H1 (cell line): ENCODE data around the gene CCR9. TPM values are rescaled to one million over a fixed set of nuclear protein-coding genes. Genes with fewer than 3 reads are reported as not detected.

Experiments
- CTCF ChIA-PET: fragments of 300-600 bp; sonication (Branson Sonifier 250); formaldehyde crosslinking; loops from one replicate; lab custom pipeline; 2021; ENCODE audit not compliant: partially characterized antibody; lab: Charles Lee
- POLR2A ChIA-PET: fragments of 300-600 bp; sonication (Branson Sonifier 250); formaldehyde crosslinking; loops from one replicate; lab custom pipeline; 2021; ENCODE audit warnings: inconsistent platforms; ENCODE audit not compliant: partially characterized antibody; lab: Charles Lee
- DNase-seq, 2 experiments: peaks; one replicate each; pipeline versions ENCODE4 v3.0.0 to v3.0.0-alpha.2; 2010 to 2022; ENCODE audit warnings: low spot score in 2 of 2, low read depth in 1 of 2, mixed read lengths in 1 of 2
- FAIRE-seq: peaks from 2 replicates; lab custom pipeline; 2011; peaks lifted over from hg19 to GRCh38; lab: Jason Lieb, UNC
- H2AFZ ChIP-seq: 2 replicates; pipeline ENCODE4 v1.8.1; 2012; ENCODE audit warnings: low read length, inconsistent platforms
- H2AK5ac ChIP-seq: 2 replicates; pipeline ENCODE4 v1.6.1; 2013; ENCODE audit warnings: low read depth, low read length
- H2BK120ac ChIP-seq: replicated peaks from 2 replicates; pipeline ENCODE3; 2013; ENCODE audit warnings: low read depth, low read length, inconsistent platforms
- H2BK12ac ChIP-seq: 2 replicates; pipeline ENCODE4 v1.6.1; 2013; ENCODE audit warnings: low read depth, low read length
- H2BK15ac ChIP-seq: 2 replicates; pipeline ENCODE4 v1.6.1; 2013; ENCODE audit warnings: low read length
- H2BK20ac ChIP-seq: 2 replicates; pipeline ENCODE4 v1.6.1; 2013; ENCODE audit warnings: low read length
- H2BK5ac ChIP-seq: 2 replicates; pipeline ENCODE4 v1.6.1; 2013; ENCODE audit warnings: low read depth, low read length
- H3K14ac ChIP-seq: 2 replicates; pipeline ENCODE4 v1.6.1; 2013; ENCODE audit warnings: inconsistent platforms; ENCODE audit not compliant: insufficient read length
- H3K18ac ChIP-seq: 2 replicates; pipeline ENCODE4 v1.6.1; 2013; ENCODE audit warnings: low read length; ENCODE audit errors: extremely low read depth
- H3K23ac ChIP-seq: 2 replicates; pipeline ENCODE4 v1.6.1; 2013; ENCODE audit warnings: inconsistent platforms; ENCODE audit not compliant: insufficient read length
- H3K23me2 ChIP-seq: 2 replicates; pipeline ENCODE4 v1.6.1; 2013; ENCODE audit warnings: low read depth, low read length
- H3K27ac ChIP-seq: 2 replicates; pipeline ENCODE4 v1.6.1; 2011; ENCODE audit warnings: low read depth, low read length, inconsistent platforms
- H3K27me3 ChIP-seq, 4 experiments: replicated peaks in 1 of 4; 1 replicate in 1 of 4; 2 replicates in 3 of 4; pipeline versions ENCODE4 v1.6.1 to v1.8.1; 2011 to 2013; ENCODE audit warnings: low read length in 3 of 4, mild to moderate bottlenecking in 3 of 4, inconsistent platforms in 2 of 4, mixed read lengths in 2 of 4, moderate library complexity in 1 of 4; ENCODE audit not compliant: control insufficient read depth in 3 of 4, insufficient read depth in 3 of 4; ENCODE audit errors: extremely low read depth in 1 of 4
- H3K36me3 ChIP-seq, 4 experiments: 2 replicates each; pipeline versions ENCODE4 v1.6.1 to v1.8.1; 2011 to 2013; ENCODE audit warnings: mild to moderate bottlenecking in 4 of 4, low read length in 3 of 4, moderate library complexity in 2 of 4, control low read depth in 1 of 4, inconsistent platforms in 1 of 4; ENCODE audit not compliant: insufficient read depth in 4 of 4, control insufficient read depth in 2 of 4
- H3K4ac ChIP-seq: replicated peaks from 2 replicates; pipeline ENCODE3; 2013; ENCODE audit warnings: low read length, low read depth, mixed read lengths, inconsistent platforms; ENCODE audit not compliant: insufficient read length
- H3K4me1 ChIP-seq, 4 experiments: replicated peaks in 1 of 4; 1 replicate in 1 of 4; 2 replicates in 3 of 4; pipeline versions ENCODE4 v1.6.1 to v1.8.1; 2011 to 2013; ENCODE audit warnings: low read length in 3 of 4, inconsistent platforms in 2 of 4, mixed read lengths in 1 of 4; ENCODE audit not compliant: insufficient read depth in 4 of 4, control insufficient read depth in 3 of 4
- H3K4me2 ChIP-seq, 2 experiments: 2 replicates each; pipeline versions ENCODE4 v1.6.1 to v1.8.1; 2011 to 2013; ENCODE audit warnings: low read depth in 2 of 2, low read length in 2 of 2, control low read depth in 1 of 2, inconsistent platforms in 1 of 2, mild to moderate bottlenecking in 1 of 2; ENCODE audit not compliant: insufficient read depth in 1 of 2
- H3K4me3 ChIP-seq, 4 experiments: fragments of 200-600, 300-600 bp in 1 of 4; sonication (generic), shearing (Covaris generic), sonication (Bioruptor Twin) in 1 of 4; 2 replicates each; pipeline versions ENCODE4 v1.5.1 to v1.8.1; 2011 to 2016; ENCODE audit warnings: low read length in 4 of 4, low read depth in 3 of 4, control low read depth in 2 of 4, inconsistent platforms in 2 of 4, mild to moderate bottlenecking in 2 of 4, mixed read lengths in 1 of 4, moderate library complexity in 1 of 4; ENCODE audit not compliant: insufficient read depth in 2 of 4; ENCODE audit errors: extremely low read depth in 1 of 4
- H3K56ac ChIP-seq: replicated peaks from 2 replicates; pipeline ENCODE3; 2013; ENCODE audit warnings: low read depth, mild to moderate bottlenecking, mixed read lengths, low read length, inconsistent platforms; ENCODE audit not compliant: insufficient read length
- H3K79me1 ChIP-seq: 2 replicates; pipeline ENCODE4 v1.6.1; 2013; ENCODE audit warnings: low read depth, low read length, control low read depth
- H3K79me2 ChIP-seq, 2 experiments: 2 replicates each; pipeline versions ENCODE4 v1.6.1 to v1.8.1; 2012 to 2013; ENCODE audit warnings: low read length in 2 of 2, mild to moderate bottlenecking in 2 of 2, inconsistent platforms in 1 of 2; ENCODE audit not compliant: insufficient read depth in 2 of 2, control insufficient read depth in 1 of 2
- H3K9ac ChIP-seq, 4 experiments: replicated peaks in 1 of 4; 1 replicate in 1 of 4; 2 replicates in 3 of 4; pipeline versions ENCODE4 v1.6.1 to v1.8.1; 2011 to 2013; ENCODE audit warnings: low read depth in 3 of 4, low read length in 3 of 4, control low read depth in 2 of 4, mild to moderate bottlenecking in 2 of 4, moderate library complexity in 2 of 4, inconsistent platforms in 1 of 4; ENCODE audit errors: extremely low read depth in 1 of 4
- H3K9me3 ChIP-seq, 2 experiments: 2 replicates each; pipeline versions ENCODE4 v1.6.1 to v1.8.1; 2012 to 2013; ENCODE audit warnings: mild to moderate bottlenecking in 2 of 2, moderate library complexity in 2 of 2, control low read depth in 1 of 2, inconsistent platforms in 1 of 2, low read depth in 1 of 2, low read length in 1 of 2, mixed read lengths in 1 of 2; ENCODE audit not compliant: insufficient read depth in 2 of 2
- H4K20me1 ChIP-seq, 2 experiments: replicated peaks in 1 of 2; 2 replicates each; pipeline versions ENCODE3 to v1.8.1; 2011 to 2013; ENCODE audit warnings: inconsistent platforms in 2 of 2, low read length in 2 of 2, mild to moderate bottlenecking in 1 of 2; ENCODE audit not compliant: insufficient read depth in 2 of 2, control insufficient read depth in 1 of 2
- H4K5ac ChIP-seq: 2 replicates; pipeline ENCODE4 v1.6.1; 2013; ENCODE audit warnings: low read length, low read depth, mixed read lengths, inconsistent platforms; ENCODE audit not compliant: insufficient read length
- H4K8ac ChIP-seq: 2 replicates; pipeline ENCODE4 v1.8.0; 2013; ENCODE audit warnings: mild to moderate bottlenecking, moderate library complexity, low read length, inconsistent platforms; ENCODE audit not compliant: insufficient read depth; ENCODE audit errors: extremely low read depth
- H4K91ac ChIP-seq: replicated peaks from 2 replicates; pipeline ENCODE3; 2013; ENCODE audit warnings: low read length, mixed read lengths, inconsistent platforms; ENCODE audit not compliant: insufficient read length
- CEBPB ChIP-seq: IDR thresholded peaks from 2 replicates; pipeline ENCODE4 v1.6.1; 2012; ENCODE audit warnings: low read depth, low read length
- EGR1 ChIP-seq: IDR thresholded peaks from 2 replicates; pipeline ENCODE4 v1.6.1; 2011; ENCODE audit warnings: low read depth, low read length, borderline replicate concordance
- FOSL1 ChIP-seq: IDR thresholded peaks from 2 replicates; pipeline ENCODE4 v1.6.1; 2011; ENCODE audit warnings: mild to moderate bottlenecking, low read depth, low read length, moderate library complexity; ENCODE audit not compliant: insufficient read depth
- KDM4A ChIP-seq: IDR thresholded peaks from one replicate; pipeline ENCODE4 v1.7.1; 2012; ENCODE audit warnings: low read depth, mild to moderate bottlenecking, moderate library complexity, low read length, inconsistent platforms; ENCODE audit not compliant: severe bottlenecking
- KDM5A ChIP-seq: fragments of 200-600 bp; IDR thresholded peaks from 2 replicates; pipeline ENCODE4 v1.7.1; 2012; ENCODE audit warnings: mild to moderate bottlenecking, low read length, inconsistent platforms, mixed read lengths
- WGBS, 2 experiments: shearing (Covaris generic) in 1 of 2; methylation state at CpG; one replicate each; pipeline versions ENCODE4 v1.1.6 to v1.1.7; 2013 to 2015; ENCODE audit warnings: low lambda C conversion rate in 2 of 2, mixed read lengths in 2 of 2, inconsistent platforms in 1 of 2, low coverage in 1 of 2, missing lambda C conversion rate in 1 of 2; ENCODE audit not compliant: insufficient replicate concordance in 2 of 2, insufficient coverage in 1 of 2, insufficient read length in 1 of 2; ENCODE audit errors: extremely low coverage in 1 of 2, missing lambda C conversion rate in 1 of 2; 5-methylcytosine and 5-hydroxymethylcytosine counted together
- polyA plus RNA-seq, 7 experiments: library from polyadenylated mRNA; depleted of rRNA in 3 of 7; stranded (reverse) in 5 of 7; unstranded in 2 of 7; fragments of >200 nt in 5 of 7; fragments of 200-250 nt in 2 of 7; gene quantifications; 1 replicate in 5 of 7; 2 replicates in 1 of 7; 4 replicates in 1 of 7; pipeline versions ENCODE4 v1.2.1 to v1.2.3, GENCODE V29; 2011 to 2013; ENCODE audit warnings: missing spikeins in 2 of 7, mixed read lengths in 2 of 7
- total RNA-seq: library from RNA; stranded (reverse); fragmentation: NEBNext Ultra II Directional; extraction: Animal tissue kit (Norgen Biotek cat#: 25700); gene quantifications from 2 replicates; pipeline ENCODE4 v1.2.1, GENCODE V29; 2021
- TF ChIP-seq, protein P1 (sequence below): IDR thresholded peaks from 2 replicates; pipeline ENCODE4 v1.6.1; 2012; ENCODE audit warnings: inconsistent platforms

The CCR9 gene
- total and polyA plus RNA-seq, 2 of the 8 experiments (the other 6 are each of a cell fraction or from before 2014, with no cell fraction given) = not detected

DNA sequence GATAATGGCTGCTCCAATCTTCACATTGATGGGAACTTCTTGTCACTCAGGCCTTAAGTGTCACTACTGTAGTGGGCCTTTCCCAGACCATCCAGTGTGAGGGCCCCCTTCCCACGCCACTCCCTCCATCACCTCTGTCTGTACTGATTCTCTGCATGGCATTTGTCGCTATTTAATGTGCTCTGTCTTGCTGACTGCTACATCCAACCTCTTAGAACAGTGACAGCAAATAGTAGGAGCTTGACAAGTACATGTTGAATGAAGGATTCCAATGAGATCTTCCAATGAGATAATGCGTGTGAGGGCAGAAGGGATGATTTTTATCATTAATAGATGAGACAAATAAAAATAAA lies 5.6 kb upstream of the CCR9 start:
- no peak overlapping the region for H3K27ac ChIP-seq
- peaks cover 0 to 3% (median 0%) of the 10 kb centered on the region in 4 experiments; a peak in 2 of 7 replicates for H3K27me3 ChIP-seq
- H3K4me3 ChIP-seq = no peak overlapping the region
- no peak overlapping the region for H4K8ac ChIP-seq
- no peak overlapping the region for H2BK15ac ChIP-seq
- no peak overlapping the region for H2BK20ac ChIP-seq
- no peak overlapping the region for H3K4me2 ChIP-seq
- no peak overlapping the region for H4K5ac ChIP-seq
- H3K14ac ChIP-seq = no peak overlapping the region
- no peaks in the 10 kb centered on the region for H3K4me1 ChIP-seq
- no peak overlapping the region for H2BK12ac ChIP-seq
- H3K79me1 ChIP-seq = no peaks in the 10 kb centered on the region; the same call in 1 of the 2 replicates
- peak overlapping the region in 1 of 4 experiments; percentile 10; a peak in 1 of 7 replicates for H3K9ac ChIP-seq
- H3K79me2 ChIP-seq = no peaks in the 10 kb centered on the region
- H3K23me2 ChIP-seq = no peaks in the 10 kb centered on the region
- no peaks in the 10 kb centered on the region for H4K20me1 ChIP-seq
- 76% methylated on average over 3 of the region's 3 CpGs; no CpG with 5 or more reads in 1 of the 2 experiments for WGBS, 2 experiments
- ChIA-PET POLR2A (interaction anchor here (0.5 to 0.7 kb wide), 3 partner anchors 15 to 248 kb away, joined by 3 read pairs; no protein-coding TSS in a partner anchor), CTCF (interaction anchor here (1.3 to 1.4 kb wide), 2 partner anchors 26 to 59 kb away, joined by 3 to 5 read pairs; no protein-coding TSS in a partner anchor)
- H3K18ac ChIP-seq = no peak overlapping the region
- TF ChIP-seq KDM4A (no peak), EGR1 (no peak), CEBPB (no peak), FOSL1 (no peak), KDM5A (no peak)
- TF ChIP-seq, protein P1, sequence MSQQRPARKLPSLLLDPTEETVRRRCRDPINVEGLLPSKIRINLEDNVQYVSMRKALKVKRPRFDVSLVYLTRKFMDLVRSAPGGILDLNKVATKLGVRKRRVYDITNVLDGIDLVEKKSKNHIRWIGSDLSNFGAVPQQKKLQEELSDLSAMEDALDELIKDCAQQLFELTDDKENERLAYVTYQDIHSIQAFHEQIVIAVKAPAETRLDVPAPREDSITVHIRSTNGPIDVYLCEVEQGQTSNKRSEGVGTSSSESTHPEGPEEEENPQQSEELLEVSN = no peak
- no peaks in the 10 kb centered on the region; a peak in 1 of 8 replicates for H3K36me3 ChIP-seq
- H2BK5ac ChIP-seq = no peak overlapping the region
- H2AFZ ChIP-seq = no peak overlapping the region
- no peak overlapping the region for H2BK120ac ChIP-seq
- H3K9me3 ChIP-seq = no peaks in the 10 kb centered on the region
- FAIRE-seq = no peak
- H2AK5ac ChIP-seq = no peak overlapping the region
- H3K23ac ChIP-seq = no peak overlapping the region
- H4K91ac ChIP-seq = no peak overlapping the region
- H3K4ac ChIP-seq = no peak overlapping the region
- no peak for DNase-seq
- H3K56ac ChIP-seq = no peak overlapping the region
